COLO829 (cell line): ENCODE measurements around the gene NUTM2D.
"Not testable (repeated sequence)": the region's sequence is repeated elsewhere in the genome, so short reads cannot be mapped to it uniquely, and the experiment has no call there.

Experiments
- DNase-seq: peaks from one replicate; pipeline ENCODE4 v3.0.0; 2012; ENCODE audit warnings: low spot score

Gene NUTM2D

DNA sequence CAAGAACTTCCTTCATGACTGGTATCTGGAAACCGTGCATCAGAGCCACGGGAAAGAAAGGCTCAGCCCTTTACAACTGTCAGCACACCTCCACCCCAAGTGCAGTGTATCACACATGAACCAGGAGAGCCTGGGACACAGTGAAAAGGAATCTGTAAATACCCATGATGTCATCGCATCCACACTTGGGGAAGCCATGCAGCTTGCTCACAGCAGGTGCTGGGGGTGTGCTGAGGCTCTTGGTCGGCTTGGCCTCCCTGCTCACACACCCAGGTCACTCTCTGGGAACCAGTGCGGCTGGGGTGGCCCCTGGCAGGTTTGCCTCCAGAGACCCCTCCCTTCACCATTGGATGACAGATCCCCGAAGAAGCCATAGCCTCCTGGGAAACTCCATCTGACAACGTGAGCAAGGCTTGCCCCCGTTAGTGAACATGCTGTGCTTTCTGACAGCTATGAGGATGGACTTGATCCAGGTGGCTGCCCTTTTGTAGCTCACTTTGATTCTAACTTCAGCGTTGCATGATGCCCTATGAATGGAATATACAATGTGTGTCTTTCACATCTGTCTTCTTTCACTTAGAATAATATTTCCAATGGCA is 12.1 kb downstream of the NUTM2D start:
- DNase-seq = not testable (repeated sequence)

DNA sequence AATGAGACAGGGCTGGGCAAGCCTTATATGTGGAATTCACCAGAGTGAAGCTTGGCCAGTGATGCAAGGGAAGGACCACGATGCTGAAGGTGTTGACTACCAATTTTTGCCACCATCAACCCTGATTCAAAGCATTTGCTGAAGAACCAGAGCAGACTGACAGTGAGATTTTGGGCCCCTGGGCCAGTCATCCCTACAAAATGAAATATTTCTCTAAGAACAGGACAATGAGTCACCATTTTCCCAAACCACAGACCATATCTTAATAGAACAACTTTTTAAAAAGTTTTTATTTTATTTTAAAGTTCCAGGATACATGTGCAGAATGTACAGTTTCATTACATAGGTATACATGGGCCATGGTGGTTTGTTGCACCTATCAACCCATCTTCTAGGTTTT is 16.5 kb downstream of the NUTM2D start:
- DNase-seq = not testable (repeated sequence)

DNA sequence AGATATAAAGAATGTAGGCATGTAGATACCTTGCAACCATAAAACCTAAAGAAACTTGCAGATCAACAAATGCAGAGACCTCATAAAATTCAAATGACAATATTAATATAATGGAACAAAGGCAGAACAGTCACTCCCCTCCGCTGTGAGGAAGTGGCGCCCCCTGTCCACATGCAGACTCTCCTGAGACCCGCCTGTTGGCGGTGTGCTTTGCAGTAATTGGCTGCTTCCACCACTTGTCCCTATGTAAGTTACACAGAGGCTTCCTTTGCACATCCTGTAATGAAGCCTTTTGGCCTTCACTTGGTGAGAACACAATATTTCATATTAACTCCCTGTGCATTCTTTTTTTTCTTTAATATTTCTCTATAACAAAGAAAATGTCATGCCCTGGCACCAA is 21.6 kb downstream of the NUTM2D start:
- DNase-seq = not testable (repeated sequence)

DNA sequence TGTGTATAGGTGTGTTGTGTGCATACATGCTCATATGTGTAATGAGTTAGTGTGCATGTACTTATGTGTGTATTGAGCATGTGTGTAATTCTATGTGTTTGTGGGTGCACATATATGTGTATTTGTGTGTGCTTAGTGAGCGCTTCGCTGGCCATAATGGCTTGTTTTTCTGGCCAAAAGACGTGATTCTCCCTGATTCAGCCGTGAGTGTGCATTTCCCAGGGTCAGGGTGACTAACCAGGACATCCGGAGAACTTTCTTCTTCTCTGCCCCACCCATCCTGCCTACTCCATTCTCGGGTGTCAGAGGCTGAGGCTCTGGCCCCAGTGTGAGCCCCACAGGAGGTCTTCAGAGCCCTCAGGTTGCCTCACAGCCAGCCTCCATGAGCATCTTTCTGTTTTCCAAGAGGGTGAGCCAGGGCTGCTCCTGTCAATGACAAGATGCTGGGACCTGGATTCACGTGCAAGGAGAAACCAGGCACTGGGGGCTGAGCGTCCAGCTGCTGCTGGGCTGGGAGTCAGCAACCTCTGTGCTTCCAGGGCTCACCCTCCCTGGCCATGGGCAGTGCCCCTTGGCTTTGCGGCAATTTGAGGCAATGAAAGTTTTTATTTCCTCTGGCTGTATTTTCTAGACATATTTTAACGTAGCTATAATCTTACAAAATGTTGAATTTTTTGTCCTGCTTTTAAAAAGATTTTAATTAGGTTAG is 25.8 kb downstream of the NUTM2D start:
- DNase-seq = not testable (repeated sequence)

DNA sequence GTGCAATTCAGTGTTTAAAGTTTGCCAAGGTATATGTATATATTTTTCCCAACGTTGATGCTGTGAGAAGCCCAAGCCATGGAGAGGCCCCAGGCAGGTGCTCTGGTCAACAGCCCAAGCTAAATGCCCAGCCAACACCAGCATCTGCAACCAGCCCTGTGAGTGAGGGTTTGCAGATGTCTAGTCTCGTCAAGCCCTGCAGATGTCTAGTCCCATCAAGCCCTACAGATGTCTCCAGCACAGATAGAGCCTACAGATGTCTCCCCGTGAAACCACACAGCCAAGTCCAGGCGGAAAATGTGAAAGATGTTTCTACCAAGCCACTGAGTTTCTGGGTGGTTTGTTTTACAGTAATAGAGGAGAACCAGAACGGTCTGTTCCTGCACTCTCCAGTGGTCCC is 26.7 kb downstream of the NUTM2D start:
- DNase-seq = not testable (repeated sequence)

DNA sequence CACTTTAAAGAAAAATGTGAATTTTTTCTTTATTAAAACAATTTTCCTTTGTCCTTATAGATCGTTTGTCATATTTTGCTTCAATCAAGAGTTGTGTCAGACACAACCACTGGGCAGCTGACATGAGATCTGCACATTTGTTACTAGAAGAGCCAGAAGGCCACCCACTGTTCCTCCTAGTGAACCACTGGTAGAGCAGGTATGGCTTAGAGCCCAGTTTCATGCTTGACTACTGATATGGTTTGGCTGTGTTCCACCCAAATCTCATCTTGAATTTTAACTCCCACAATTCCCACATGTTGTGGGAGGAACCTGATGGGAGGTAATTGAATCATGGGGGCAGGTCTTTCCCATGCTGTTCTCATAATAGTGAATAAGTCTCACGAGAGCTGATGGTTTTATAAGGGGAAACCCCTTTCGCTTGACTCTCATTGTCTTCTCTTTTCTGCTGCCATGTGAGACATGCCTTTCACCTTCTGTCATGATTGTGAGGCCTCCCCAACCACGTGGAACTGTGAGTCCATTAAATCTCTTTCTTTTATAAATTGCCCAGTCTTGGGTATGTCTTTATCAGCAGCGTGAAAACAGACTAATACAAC is 28.3 kb downstream of the NUTM2D start:
- not testable (repeated sequence) for DNase-seq

DNA sequence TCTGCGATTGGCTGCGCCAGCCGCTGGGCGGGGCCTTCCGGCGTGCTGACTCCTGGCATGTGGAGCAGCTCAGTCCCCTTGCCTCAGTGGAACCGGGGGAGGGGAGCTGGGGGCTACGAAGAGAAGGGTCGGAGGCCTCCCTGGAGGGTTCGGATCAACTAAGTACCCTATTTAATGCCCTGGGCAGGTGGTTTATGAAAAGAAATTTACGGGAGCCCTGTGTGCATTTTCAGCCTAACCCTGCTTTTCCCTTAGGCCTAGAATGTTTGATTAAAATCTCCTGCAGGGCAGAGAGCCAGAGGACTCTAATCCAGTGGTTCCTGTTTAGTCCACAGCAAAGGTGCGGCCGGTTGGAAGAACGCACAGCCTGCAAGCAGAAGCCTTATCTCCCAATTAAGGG is 33.8 kb downstream of the NUTM2D start:
- not testable (repeated sequence) for DNase-seq

- not testable (repeated sequence) for DNase-seq
Observed at GRCh38 chr10:87396206-87396605, 38.7 kb downstream of the NUTM2D start.

DNA sequence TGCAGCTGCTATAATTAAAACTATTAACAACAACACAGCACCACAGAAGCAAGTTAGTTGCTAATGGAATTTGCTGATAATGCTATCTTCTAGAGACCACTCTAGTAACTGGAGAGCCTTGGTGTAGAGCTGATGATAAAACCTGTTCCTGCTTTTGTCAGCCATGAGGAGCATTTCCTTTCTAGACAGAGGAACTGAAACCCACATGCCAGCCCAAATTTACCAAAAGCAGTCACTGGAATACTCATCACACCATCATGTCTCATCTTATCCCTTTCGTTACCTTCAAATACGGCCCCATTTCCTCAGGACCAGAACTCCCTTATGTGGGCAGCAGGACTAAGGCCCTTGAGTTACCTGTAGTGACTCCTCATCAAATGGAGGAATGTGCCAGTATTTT is 40.9 kb downstream of the NUTM2D start:
- not testable (repeated sequence) for DNase-seq

GRCh38 chr10:87407516-87408467 is 50.2 kb downstream of the NUTM2D start:
- not testable (repeated sequence) for DNase-seq

DNA sequence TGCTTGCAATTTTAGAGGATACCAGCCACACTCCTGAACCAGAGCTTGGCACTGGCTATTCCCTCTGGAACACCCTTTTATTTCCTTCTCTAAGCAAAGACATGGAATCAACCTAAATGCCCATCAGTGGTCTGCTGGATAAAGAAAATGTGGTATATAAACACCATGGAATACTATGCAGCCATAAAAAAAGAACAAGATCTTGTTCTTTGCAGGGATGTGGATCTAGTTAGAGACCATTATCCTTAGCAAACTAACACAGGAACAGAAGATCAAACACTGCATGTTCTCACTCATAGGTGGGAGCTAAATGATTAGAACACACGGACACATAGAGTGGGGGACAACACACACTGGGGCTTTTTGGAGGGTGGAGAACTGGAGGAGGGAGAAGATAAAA is 56.4 kb downstream of the NUTM2D start:
- not testable (repeated sequence) for DNase-seq
